HG03097 (cell line): ENCODE data around the gene CD200R1L.

Experiments used
- ATAC-seq: cut with Tn5 transposase; IDR thresholded peaks from one replicate; pipeline ENCODE4 v1.9.1; 2021; ENCODE audit not compliant: unreplicated experiment, low FRiP score

The CD200R1L gene

GRCh38 chr3:112822064-112823055, 24.3 kb downstream of the CD200R1L start:
- ATAC-seq, result no peak

GRCh38 chr3:112818289-112818688, 28.4 kb downstream of the CD200R1L start:
- no peak for ATAC-seq

DNA sequence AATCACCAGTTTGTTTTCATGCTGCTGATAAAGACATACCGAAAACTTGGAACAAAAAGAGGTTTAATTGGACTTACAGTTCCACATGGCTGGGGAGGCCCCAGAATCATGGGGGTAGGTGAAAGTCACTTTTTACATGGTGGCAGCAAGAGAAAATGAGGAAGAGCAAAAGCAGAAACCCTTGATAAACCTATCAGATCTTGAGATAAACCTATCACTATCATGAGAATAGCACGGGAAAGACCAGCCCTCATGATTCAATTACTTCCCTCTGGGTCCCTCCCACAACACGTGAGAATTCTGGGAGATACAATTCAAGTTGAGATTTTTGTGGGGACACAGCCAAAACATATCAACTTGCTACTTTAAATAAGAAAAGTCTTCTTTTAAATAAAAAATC, 28.9 kb downstream of the CD200R1L start:
- ATAC-seq, result no peak

GRCh38 chr3:112817271-112817670, 29.4 kb downstream of the CD200R1L start:
- no peak for ATAC-seq

- ATAC-seq, result no peak
Observed at GRCh38 chr3:112815981-112816380, 30.7 kb downstream of the CD200R1L start.

DNA sequence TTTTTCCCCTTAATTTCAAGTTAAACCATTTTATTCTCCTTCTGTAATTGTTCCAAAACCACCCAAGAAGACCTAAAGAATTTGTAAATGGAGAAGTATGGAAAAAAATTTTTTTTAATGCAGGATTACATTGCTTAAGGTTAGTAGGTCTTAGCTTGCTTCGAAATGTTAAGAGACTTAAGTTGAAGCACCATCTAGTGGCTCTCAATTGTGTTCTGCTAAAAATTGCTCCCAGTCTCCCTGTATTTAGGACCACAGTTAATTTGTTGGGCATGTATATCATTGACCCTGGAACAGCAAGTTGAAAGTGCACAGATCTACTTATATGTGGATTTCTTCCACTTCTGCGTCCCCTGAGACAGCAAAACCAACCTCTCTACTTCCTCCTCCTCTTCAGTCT, 32.4 kb downstream of the CD200R1L start:
- no peak for ATAC-seq

DNA sequence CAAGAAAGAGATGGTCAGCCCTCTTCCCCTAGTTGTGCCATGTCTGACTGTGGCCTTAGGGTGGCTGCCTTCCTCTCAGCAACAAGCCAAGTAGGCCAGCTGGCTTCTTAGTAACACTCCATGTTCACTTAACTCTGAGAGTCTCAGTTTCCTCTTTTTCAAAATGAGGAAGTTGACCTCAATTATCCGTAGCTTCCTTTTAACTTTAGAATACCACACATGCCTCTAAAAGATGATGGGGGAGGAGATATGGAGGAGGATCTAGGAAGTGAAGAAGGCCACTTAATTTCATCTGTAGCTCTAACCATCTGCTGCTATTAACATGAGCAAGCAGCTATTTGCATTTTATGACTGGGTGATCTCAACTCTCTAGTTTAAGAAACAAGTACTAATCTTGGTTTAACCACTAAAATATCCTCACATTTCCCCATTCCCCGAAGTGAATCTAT, 32.9 kb downstream of the CD200R1L start:
- no peak for ATAC-seq

DNA sequence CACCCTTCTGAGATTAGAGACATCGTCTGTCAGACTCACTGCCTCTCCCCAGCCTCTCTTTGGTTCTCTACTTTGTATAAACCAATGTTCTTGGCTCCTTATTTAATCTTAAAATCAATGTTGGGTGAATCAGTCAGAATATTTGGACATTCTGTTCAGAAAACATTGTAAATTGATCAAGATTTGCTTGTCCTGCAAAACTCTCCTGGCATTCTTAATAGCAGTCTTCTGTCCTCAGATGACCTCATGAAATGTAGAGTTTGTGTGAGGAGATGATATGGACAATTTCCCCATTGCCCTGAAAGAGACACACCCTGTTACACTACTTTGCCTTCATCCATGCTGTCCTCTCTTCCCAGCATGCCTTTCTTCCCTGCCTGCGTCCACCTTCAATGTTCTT, 33.6 kb downstream of the CD200R1L start:
- ATAC-seq, result no peak

DNA sequence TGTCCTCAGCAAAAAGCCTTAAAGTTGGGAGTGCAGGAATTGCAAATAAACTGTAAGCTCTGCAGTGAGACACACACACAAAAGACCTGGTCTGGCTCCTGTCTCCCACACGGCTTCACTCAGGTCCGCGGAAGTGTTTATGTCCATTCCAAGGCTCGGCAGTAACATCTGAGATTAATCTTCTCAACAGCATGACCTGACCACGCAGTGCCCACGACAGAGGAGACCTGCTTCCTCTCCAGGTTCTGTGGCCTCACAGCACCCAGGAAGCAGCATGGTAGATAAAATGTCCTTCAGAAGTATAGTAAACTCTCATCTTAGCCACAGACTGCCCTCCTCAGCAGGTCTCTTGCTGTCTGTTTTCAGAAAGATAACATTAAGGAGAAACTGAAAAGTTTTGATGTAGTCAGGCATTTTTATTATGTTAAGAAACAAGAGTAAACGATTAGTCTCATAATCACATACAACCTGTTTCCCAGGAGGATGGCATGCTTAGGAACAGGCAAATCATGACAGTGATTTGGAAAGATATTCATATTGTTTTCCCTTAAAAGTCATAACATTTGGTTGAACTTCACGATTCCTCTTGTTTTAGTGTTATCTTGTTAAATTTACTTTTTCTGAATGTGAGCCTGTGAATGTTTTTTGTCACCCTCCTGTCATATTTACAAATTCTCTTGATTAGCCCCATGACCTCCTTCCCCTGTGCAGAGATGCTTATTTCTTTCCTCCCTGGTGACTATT, 34.6 kb downstream of the CD200R1L start:
- no peak for ATAC-seq

- ATAC-seq, result no peak
Observed at GRCh38 chr3:112811131-112811884, 35.4 kb downstream of the CD200R1L start.

- ATAC-seq, result no peak
Observed at GRCh38 chr3:112810561-112810960, 36.1 kb downstream of the CD200R1L start.

GRCh38 chr3:112808136-112808535, 38.5 kb downstream of the CD200R1L start:
- no peak for ATAC-seq

GRCh38 chr3:112807685-112808084, 39.0 kb downstream of the CD200R1L start:
- ATAC-seq, result no peak

DNA sequence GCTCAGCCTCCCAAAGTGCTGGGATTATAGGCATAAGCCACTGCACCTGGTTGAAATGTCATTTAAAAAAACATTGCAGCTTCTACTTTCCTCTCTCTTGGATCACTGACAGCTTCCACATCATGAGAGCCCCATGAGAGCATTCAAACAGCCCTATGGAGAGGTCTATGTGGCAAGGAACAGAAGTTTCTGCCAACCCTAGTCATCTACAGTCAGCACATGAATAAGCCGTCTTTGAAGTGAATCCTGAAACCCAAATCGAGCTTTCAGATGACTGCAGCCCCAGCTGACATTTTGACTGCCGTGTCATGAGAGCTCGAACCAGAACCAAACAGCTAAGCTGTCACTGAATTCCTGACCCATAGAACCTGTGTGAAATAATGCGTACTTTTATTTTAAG, 39.8 kb downstream of the CD200R1L start:
- ATAC-seq, result no peak

- ATAC-seq, result no peak
Observed at GRCh38 chr3:112805126-112805525, 41.5 kb downstream of the CD200R1L start.

GRCh38 chr3:112804021-112804420, 42.6 kb downstream of the CD200R1L start:
- no peak for ATAC-seq

GRCh38 chr3:112803467-112803866, 43.2 kb downstream of the CD200R1L start:
- no peak for ATAC-seq

- no peak for ATAC-seq
Observed at GRCh38 chr3:112802338-112802737, 44.3 kb downstream of the CD200R1L start.

GRCh38 chr3:112799946-112800345, 46.7 kb downstream of the CD200R1L start:
- no peak for ATAC-seq

- ATAC-seq, result no peak
Observed at GRCh38 chr3:112794622-112795172, 52.0 kb downstream of the CD200R1L start.
